Measurements from ENCODE around the gene NXPH2.
"Not testable (repeated sequence)": the region's sequence is repeated elsewhere in the genome, so short reads cannot be mapped to it uniquely, and the experiment has no call there.

NXPH2 gene

DNA sequence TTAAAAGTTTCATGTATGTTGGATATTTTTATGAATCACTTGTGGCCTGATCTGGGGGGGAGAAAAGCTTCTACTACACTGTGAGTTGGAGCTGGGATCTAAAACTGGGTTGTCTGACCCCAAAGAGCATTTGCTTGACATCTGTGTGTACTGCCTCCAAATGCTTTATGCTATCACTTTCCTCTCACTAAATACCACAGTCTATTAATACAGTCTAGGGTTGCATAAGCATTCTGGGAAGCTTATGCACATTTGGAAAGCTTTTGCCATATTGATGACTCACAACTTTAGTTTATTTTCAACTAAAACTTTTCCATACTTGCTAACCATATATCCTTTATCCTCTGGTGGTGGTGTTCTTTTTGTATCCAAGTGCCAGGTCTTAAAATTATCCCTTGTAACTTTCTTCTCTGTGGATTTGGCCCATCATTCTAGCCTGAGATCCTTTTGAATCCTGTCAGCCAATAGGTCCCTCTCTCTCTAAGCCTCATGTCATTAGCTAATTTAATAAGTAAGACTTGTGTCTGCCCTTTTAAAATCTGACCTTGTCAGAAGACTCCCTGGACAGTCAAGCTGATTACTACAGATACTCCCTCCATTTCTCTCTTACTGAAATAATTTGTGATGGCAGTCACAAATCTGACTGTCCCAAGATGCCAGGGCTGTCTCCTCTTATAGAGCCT lies 72.7 kb downstream of the NXPH2 start:
- DNase-seq: peak; percentile 96

DNA sequence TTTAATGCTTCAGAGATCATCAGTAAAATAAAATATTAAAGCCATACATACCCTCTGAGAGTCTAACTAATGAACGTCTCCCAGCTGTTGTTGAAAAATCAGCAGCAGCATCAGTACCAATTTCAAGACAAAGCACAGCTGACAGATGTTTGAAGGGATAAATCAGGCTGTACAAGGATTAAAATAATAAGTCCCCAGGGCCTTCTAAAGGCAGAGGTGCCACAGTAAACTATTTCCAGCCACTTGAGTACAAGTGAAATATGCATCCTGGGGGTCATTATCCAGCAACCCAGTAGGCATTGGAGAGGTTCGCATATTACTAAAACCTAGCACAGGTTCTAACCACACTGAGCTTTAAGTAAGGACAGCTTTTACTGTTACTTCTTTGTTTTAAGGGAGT lies 76.9 kb downstream of the NXPH2 start:
- no peak for DNase-seq

DNA sequence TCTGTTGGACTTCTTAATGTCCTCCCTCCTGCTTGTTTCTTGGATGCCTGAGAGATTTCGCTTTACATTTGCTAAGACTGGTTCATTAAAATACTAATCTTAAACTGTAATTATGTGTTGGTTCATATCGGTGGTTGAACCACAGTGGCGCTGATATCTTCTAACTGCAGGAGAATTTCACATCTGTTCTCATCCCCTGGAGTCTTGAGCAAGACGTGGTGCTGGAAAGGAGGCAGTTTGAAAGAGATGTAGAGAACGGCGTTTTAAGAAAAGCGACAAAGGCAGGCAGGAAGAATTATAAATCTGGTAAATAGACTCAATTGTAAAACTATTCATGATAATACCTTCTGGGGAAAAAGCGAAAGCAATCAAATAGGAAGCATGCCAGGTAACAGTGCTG lies 79.5 kb downstream of the NXPH2 start:
- DNase-seq: no peak

DNA sequence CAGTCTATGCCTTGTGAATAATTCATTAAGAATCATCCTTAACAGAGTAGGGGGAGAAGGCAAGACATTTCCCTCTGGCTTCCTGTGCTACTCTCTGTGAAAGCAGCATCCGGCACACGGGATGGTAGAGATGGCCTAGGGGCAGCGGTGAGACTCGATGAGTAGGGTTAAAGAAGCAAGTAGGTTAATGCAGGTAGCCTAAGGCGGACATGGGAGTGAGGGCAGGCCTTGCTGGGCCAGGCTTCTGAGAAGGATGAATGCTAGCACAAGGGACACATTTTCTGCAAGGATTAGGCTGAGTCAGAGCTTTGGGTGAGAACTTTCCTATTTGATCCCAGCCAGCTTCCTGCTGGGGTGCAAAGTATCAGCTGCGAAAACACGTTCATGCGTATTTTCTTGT lies 80.8 kb downstream of the NXPH2 start:
- no peak for DNase-seq

DNA sequence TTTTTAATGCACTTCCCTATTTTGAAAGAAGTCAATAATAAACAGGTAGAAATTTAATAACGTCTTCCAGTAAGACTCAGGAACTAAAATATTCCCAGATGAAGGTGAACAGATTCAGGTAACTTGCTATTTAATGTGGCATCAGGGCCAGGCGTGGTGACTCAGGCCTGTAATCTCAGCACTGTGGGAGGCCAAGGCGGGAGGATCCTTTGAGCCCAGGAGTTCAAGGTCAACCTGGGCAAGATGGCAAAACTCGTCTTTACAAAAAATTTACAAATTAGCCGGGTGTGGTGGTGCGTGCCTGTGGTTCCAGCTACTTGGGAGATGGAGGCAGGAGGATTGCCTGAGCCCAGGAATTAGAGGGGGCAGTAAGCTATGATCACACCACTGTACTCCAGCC lies 81.8 kb downstream of the NXPH2 start:
- DNase-seq: no peak

DNA sequence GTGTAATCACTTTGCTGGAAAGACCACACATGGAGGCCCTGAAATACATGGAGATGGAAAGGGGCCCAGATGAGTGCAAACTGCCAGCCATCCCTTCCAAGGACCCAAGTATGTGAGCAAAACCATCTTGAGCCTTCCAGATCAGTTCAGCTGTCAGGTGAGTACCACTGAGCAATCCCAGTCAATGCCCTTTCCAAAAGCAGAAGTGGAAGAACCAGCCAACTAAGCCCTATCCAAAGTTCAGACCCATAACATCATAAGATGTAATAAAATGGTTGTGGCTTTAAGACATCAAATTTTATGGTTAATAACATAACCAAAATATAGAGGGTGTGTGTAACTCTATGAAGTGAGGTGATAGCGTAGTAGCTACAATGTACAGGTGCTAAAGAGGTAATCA lies 88.5 kb downstream of the NXPH2 start:
- no peak for DNase-seq

DNA sequence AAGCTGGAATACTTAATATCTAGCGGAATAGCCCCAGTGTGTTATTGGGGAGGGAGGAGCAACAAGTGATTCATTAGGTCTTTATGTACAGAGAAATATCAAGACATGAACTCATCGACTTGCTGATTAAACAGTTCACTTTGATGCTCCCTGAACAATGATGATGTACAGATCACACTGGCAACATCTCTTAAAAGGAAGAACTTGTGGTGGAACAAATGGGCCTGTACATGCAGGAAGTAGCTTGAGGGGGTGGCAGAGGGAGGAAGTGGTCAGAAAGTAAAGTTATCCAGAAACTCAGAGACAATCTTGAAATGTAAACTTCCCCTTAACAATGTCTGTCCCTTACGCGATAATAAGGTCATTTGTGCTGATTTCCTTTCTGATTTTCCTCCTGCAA lies 90.5 kb downstream of the NXPH2 start:
- no peak for DNase-seq

DNA sequence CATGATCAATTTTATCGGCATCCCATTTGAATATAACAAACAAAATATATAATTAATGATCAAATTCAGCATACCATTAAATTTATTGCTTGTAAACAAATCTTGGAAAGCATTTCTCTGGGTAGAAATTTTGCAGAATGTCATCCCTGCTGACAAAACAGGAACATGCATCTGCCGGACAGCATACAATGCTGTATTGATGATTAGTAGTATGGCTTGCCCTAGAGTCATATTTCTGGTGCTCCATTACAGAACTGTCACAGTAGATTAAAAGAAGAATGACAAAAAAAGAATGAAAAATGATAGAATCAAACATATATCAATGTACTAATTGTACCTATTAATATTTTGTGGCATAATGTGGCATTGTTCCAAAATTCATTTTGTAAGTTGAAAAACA lies 98.0 kb downstream of the NXPH2 start:
- no peak for DNase-seq

DNA sequence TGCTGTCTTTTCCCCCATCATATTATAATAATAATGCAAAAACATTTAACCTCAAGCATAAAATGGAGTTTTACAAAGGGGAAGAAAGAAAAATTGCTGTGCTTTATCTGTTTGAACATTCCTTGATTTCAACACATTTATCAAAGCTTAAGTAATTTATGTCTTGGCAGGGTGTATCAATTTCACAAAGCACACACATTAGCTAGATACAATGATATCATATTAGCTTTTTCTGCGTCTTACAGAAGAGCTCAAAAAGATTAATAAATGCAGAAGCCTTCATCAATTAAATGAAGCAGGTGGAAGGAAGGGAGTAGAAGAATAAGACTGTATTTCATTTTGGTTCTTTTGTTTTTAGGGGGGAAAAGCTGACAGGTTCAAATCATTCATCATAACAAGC lies 103.0 kb downstream of the NXPH2 start:
- DNase-seq: no peak

DNA sequence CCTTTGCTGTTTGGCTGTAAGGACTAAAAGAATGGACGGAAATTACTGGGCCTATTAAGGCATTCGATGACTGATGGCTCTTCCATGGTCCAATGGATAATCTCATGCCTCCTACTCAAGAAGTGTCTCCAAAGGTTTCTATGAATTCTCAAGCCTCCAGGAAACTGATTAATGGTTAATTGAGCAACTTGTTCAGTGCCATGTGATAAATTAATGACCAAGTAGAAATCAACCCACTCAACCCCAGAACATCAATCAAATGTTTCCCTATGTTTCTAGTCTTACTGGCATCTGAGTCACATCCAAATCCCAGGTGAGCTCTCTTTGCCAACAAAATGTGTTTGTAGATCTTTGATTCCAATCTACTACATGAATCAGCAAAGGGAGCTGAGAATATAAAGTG lies 103.6 kb downstream of the NXPH2 start:
- no peak for DNase-seq

DNA sequence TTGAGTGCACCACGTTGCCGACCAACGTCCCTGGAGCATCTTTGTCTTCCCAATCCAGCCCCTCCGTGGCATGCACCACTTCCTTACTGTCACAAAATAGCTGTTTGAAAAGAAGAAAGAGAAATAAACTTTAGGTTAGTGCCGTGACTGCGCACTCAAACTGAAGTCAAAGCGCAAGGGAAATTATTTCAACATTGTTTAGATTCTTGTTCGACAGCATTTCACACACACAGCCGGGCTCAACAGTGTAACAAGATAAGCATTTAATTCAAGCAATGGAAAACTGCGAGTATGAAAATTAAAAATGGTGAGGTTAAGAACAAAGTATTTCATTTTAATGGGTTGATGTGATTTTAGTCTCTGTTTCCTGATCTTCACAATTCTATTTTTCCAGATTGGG lies 108.6 kb downstream of the NXPH2 start:
- DNase-seq: no peak

DNA sequence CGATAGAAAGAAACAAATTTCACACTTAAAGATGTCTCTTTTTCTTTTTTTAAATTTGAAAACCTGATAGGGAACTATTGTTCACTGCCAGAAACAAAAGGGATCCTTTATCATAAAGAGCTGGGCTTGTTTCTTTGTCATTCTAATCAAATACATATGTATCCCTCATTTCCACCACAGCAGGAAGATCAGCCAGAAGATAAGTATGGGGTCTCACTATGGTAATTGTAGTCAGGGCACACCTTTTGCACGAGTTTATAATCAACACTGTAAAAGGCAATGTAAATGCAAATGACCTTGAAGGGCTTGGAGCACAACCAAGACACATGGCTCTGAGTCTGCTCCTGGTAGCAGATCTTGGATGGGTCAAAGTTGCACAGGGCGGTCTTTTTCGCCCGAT lies 109.5 kb downstream of the NXPH2 start:
- DNase-seq: no peak

DNA sequence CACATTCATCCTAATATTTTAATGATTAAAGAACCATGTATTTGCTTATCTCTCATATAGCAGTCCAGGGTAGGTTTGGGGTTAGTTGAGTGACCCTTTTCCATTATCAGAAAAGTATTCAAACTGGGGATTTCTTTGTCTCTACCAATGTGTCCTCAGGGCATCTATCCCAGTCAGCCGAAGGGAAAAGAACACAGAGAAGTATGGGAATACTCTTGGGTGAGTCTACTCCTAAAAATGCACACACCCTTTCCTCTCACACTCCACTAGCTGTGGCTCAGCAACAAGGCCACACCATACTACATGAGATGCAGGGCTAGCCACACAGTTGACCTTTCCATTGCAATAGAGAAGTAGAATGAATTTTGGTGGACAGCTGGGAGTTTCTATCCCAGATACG lies 114.3 kb downstream of the NXPH2 start:
- DNase-seq: no peak

DNA sequence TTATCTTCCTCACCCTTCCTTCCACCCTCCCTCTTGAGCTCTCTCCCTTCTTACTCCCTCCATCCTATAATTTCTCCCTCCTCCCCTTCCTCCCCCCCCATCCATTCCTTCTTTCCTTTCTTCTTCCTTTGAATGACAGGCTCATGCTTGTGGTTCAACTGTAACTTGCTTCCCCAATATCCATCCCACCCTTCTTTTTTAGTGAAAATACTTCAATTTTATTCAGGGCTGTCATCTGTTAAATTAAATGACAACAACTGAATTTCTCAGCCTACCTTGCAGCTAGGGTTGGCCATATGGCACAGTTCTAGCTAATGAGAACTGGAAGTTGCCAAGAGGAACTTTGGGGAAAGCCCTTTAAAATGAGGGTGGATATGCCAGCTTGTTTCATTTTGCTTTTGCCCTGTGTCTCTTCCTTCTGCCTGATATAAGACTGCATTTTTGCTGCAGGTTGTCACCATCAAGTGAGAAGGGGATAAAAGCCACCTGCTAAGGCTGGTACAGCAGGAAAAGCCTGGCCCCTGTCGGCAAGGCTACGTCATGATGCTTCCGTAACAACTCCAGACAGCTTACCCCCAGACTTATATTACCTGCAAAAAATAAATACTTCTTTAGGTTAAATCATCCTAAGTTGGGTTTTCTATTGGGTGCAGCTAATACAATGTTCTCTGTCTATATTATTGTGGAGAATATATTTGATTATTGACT lies 121.8 kb downstream of the NXPH2 start:
- DNase-seq: no peak

DNA sequence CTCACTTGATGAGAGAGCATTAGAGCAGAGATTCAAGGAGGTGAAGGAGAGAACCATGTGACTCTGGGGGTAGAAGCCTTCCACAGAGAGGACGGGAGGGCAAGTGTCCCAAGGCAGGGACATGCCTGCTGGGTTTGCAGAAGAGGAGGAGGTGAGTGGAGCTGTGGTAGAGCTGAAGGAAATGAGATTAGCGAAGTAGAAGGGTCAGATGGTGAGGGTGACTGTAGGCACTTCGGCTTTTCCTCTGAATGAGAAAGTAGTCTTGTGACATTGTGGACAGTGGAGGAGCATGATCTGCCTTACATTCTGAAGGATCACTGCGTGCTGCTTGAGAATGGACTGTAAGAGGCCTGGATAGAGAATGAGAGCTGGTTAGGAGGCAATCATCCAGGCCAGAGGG lies 126.0 kb downstream of the NXPH2 start:
- DNase-seq: no peak

DNA sequence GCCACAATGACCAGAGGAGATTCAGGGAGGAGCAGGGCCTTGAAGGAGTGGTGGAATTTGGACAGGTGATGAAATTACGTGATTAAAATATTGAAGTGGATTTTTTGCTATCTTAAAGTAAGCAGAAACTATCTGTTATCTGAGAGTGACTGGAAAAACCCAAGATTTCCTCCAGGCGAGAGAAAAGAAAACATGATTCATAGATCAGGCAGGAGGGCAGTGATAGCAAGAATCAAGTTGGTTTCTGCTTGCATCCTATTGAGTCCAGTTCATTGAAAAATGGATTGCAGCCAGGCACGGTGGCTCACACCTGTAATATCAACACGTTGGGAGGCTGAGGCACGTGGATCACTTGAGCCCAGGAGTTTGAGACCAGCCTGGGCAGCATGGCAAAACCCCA lies 127.8 kb downstream of the NXPH2 start:
- DNase-seq: no peak

DNA sequence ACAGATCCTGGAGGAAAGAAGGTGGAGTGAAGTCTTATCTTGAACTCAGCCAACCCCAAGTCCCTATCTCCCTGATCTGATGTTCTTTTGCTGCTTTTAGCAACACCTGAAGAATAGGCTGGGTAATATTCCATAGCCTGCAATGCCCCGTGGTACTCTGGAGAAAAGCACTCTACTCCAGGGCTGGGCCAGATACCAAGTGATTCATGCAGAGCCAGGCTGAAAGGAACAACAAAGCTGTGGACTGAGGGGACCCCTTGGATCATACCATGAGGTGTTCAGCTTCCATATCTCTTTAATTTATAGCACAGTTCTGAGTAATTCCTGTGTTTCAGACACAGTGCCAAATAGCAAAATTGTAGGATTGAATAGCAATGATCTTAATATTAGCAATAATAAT lies 130.6 kb downstream of the NXPH2 start:
- DNase-seq: no peak

DNA sequence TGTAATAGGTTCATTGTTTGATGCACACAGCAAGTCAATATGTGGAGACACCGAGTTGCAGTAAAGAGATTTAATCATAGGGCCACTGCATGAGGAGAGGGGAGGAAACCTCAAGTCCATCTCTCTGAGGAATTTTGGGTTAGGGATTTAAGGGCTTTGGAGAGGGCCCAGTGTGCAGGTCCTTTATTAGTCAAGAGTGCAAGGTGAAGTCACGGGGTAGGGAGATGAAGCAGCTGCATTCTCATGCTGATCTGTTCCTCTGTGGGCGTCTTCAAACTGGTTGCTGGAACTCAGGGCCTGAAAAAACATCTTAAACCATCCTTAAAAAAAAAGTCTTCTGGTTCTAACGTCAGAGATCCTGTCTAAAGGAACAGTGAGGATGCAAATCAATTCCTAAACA lies 131.6 kb downstream of the NXPH2 start:
- DNase-seq: no peak

DNA sequence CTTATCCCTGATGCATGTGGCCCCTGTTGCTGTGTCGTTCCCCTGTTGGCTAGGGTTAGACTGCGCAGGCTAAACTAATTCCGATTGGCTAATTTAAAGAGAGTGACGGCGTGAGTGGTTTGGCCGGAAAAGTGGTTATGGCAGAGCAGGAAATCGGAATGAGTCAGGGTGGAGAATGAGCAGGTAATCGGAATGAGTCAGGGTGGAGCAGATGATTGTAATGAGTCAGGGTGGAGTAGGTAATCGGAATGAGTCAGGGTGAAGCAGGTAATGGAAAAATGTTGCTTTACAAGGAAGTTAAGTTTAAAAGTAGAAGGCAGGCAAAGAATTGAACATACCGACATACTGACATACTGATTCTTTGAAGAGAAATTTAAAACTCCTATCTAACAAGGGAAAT lies 135.4 kb downstream of the NXPH2 start:
- DNase-seq: not testable (repeated sequence)

DNA sequence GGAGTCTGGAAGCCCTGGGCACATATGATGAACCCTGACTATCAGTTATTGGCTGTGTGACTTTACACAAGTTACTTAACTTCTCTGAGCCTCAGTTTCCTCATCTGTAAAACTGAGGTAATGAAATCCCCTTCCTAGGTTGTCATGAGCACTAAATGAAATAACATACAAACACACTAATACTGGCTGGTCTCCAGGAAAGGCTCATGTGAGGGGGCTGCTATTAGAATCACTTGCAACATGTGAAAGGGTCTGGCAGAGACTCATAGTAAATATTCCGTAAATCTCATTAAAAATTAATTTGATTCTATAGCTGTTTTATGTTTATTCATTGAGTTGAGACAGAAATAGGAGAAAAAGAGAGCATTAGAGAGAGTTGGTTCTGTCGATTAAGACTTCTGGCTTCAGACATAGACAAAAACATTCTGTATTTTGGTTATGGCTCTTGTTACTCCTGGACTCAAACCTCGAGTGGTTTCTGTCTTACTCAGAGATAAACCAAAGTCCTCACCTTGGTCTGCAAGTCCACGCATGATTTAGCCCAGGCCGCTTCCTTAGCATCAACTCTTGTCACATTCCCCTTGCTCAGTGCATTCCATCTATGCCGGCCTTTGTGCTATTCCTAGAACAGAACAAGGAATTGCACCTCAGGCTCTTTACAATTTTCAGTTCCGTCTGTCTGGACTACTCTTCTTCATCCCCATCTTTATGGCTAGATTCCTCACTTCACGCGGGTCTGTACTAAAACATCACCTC lies 139.1 kb downstream of the NXPH2 start:
- DNase-seq: no peak

DNA sequence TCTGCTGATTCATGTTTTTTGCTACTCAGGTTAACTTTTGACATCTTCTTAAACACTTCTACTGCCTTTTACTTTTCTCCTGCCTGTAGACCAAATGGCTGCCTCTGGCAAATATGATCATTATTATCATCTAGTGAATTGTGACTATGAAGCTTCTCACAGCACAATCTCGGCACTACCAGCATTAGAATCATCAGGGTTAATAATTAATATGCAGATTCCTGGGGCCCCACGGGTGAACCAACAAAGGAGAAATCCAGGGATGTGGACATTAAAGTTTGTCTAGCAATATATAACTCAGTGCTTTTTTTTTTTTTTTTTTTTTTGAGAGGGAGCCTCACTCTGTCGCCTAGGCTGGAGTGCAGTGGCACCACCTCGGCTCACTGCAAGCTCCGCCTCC lies 142.5 kb downstream of the NXPH2 start:
- DNase-seq: no peak

DNA sequence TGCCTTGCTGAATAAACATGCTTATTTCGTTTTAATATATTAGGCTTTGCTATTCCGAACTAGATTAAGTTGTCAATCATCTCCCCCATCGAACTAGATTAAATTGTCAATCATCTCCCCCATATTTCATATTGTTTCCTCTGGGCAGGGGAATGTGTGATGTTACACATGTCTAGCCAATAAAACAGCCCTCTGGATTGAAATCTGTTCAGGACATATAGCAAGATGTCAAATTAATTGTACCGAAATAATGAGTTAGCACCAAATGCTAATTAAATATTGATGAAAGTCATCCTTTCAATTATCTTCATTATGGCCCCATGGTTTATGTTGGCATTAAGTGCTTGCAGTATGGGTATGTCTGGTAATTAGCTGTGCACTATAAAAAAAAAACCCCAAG lies 143.1 kb downstream of the NXPH2 start:
- DNase-seq: no peak

DNA sequence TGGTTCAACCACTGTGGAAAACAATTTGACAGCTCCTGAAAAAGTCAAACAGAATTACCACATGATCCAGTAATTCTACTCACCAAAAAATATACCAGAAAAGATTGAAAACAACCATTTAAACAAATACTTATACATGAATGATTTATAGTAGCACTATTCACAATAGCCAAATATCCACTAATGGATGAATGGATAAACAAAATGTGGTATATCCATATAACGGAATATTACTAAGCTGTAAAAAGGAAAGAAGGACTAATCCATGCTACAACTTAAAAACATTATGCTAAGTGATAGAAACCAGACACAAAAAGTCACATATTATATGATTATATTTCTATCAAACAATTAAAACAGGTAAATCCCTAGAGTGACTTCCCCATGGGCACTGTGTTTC lies 147.1 kb downstream of the NXPH2 start:
- no peak for DNase-seq

DNA sequence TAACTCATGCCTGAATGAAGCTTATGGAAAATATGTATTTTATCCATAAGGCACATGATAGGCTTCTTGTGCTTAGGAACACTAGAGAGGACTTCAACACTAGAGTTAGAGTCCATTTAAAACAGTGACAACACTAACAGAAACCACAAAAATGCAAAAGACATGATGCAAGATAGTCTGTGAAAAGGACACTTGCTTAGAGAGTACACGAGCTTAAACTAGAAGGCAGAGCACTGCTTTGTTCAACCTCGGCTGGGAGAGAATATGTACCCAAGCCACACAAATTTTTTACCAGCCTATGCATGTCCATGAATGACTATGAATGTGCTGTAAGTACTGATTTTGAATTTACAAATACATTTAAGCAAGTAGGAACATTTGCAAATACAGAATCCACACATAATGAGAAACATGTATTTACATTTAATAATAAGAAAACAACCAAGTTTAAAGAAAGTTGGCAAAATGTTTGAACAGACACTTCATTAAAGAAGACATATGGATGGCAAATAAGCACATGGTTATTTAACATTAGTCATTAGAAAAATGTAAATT lies 148.0 kb downstream of the NXPH2 start:
- DNase-seq: peak; percentile 20

Data from HCEC 1CT (cell line).